Measurements from ENCODE around the gene XCR1. TPM values are rescaled to one million over a fixed set of nuclear protein-coding genes. Genes with fewer than 3 reads are reported as not detected.
"Not testable (repeated sequence)": the region's sequence is repeated elsewhere in the genome, so short reads cannot be mapped to it uniquely, and the experiment has no call there.

Gene XCR1
- total RNA-seq, 1 donor from 2014 or later: not detected

DNA sequence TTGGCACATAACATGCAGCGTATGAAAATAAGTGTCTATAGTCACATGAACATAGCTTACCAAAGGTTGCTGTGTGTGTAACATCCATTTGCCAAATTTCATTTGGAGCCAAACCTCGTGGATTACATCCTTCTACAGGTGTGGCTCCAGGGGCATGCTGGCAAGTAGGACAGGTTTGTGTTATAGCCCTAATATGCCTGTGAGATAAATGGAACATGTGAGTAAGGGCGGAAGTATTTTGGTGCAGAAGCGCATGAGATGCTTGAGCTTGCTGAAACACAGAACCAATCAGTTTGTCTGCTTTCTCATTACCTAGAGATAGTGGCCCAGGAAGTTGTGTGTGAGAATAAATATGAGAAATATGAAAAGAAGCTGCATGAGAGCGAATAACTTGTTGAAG lies 21.8 kb upstream of the XCR1 start:
- intact Hi-C loops (cut with micrococcal nuclease): no loop called here

DNA sequence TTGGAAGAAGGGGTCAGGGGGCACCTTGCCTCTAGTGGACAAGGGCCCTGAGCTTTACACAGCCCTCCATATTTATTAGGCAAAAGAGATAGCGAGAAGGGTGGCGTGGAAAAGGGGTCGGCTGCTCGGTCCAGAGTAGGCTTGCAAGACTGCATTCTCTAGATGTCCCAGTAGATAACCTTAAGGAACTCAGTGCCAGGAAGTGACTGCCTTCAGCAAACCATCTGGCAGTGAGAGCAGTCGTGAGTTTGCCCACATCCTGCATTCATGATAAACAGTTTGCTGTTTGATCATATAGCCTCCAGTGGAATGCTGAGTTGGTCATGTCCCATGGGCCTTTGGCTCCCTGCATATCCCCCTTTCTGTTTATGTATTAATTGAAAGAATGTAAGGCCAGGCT lies 18.9 kb upstream of the XCR1 start:
- intact Hi-C loops (cut with micrococcal nuclease): not testable (repeated sequence)

DNA sequence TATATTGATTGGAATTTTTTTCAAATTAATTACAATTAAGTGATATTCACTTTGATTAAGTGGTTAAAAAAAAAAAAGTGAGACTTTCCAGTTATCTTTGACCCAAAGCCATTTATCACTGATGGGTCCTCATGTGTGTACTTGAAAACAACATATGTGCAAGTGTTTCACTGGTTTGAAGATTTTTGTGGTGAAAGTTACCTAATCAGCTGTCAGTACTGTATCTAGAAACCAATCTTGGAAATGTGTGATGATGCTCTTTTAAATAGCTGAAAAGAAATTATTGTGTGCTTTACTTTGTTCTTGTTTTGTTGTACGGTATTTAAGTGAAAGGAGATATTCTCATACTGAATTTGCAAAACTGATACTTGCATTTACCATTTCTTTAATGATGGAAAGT lies 11.6 kb upstream of the XCR1 start:
- intact Hi-C loops (cut with micrococcal nuclease): no loop called here

DNA sequence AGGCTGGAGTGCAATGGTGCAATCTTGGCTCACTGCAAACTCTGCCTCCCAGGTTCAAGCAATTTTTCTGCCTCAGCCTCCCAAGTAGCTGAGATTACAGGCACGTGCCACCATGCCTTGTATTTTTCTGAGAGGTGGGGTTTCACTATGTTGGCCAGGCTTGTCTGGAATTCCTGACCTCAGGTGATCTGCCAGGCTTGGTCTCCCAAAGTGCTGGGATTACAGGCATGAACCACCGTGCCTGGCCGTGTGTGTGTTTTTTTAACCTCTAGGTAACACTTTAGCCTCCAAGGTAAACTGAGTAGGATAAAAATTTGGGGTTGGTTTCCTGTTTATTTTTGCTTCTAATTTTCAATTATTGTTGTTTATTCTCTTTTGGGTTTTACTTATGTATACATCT lies 10.8 kb upstream of the XCR1 start:
- intact Hi-C loops (cut with micrococcal nuclease): not testable (repeated sequence)

DNA sequence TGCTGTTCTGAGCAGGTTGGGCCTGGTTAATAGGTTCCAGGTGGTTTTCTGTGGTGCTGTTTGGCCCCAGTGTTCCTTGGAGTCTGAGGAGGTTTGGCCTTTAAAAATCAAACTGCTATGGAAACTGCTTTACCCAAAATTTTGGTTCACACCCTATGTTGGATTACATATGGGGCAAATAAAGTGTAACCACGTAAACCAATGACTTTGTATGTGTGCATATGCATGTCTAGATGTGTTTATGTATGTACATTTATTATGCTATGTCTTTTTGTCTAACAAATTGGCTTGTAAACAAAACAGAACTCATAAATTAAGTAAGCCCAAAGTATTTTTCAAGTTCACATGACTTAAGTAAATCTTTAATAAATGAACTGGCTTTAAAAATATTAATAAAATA lies 8.9 kb upstream of the XCR1 start:
- intact Hi-C loops (cut with micrococcal nuclease): no loop called here

DNA sequence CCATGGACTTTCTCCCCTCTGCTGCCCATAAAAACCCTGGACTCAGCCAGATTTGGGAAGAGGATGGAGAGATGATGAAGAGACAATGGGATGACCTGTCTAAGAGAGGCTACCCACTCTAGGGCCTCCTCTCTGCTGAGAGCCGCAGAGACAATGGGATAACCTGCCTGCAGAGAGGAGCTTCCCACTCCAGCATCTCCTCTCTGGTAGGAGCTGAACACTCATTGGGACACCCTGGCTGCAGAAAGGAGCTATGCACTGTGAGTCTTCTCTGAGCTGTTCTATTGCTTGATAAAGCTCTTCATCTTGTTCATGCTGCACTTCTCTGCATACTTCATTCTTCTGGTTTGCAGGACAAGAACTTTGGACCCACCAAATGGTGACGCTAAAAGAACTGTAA lies 4.5 kb upstream of the XCR1 start:
- intact Hi-C loops (cut with micrococcal nuclease): no loop called here

DNA sequence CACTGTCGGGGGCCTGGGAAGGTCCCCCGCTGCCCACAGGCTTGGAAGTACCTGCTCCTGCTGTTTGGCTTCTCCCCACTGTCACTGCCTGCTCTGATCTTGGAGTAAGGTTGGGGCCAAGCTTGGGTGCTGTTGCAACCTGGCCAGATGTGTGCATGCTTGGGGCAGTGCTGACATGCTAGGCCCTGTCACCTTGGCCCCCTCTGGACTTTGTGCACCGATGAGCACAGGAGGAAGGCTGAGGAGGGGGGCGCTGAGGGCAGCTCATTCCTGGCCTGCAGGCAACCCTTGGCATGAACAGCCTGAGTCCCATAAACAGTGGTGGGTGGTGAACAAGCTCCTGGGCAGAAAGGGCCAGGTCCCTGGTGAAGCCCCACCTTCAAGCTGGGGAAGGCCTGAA lies 4.0 kb upstream of the XCR1 start:
- intact Hi-C loops (cut with micrococcal nuclease): no loop called here

DNA sequence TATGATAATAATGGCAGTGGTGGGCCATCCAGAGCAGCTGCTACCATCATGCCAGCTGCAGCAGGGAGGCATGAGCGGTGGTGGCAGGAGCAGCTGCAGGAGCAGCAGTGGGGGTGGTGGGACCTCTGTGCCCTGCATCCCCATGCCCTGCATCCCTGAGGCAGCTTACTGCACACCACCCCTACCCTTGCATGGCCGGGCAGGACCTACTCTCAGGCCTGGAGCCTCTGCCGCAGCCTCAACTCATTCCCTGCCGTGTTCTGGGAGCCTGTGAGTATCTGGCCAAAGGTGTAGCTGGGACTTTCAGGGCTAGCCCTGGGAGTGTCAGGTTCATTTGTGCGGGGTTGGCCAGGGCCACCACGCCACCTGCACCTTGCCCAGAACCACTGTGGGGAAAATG lies 3.3 kb upstream of the XCR1 start:
- intact Hi-C loops (cut with micrococcal nuclease): no loop called here

DNA sequence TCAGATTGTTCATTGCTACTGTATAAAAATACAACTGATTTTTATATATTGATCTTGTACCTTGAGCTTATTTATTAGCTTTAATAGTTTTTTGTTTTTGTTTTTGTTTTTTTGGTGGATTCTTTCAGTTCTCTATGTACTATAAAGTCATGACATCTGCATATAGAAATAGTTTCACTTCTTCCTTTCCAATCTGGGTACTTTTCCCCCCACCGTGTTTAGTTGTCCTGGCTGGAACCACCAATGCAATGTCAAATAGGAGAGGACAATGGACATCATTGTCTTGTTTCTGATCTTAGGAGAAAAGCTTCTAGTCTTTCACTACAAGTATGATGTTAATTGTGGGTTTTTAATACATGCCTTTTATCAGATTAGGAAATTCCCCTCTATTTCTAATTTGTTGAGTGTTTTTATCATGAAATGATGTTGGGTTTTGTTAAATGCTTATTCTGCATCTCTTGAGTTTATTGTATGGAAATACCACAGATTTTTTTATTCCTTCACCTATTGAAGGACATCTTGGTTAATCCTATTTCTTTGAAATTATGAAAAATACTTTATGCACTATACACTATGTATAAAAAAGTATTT lies 2.8 kb upstream of the XCR1 start:
- intact Hi-C loops (cut with micrococcal nuclease): no loop called here

DNA sequence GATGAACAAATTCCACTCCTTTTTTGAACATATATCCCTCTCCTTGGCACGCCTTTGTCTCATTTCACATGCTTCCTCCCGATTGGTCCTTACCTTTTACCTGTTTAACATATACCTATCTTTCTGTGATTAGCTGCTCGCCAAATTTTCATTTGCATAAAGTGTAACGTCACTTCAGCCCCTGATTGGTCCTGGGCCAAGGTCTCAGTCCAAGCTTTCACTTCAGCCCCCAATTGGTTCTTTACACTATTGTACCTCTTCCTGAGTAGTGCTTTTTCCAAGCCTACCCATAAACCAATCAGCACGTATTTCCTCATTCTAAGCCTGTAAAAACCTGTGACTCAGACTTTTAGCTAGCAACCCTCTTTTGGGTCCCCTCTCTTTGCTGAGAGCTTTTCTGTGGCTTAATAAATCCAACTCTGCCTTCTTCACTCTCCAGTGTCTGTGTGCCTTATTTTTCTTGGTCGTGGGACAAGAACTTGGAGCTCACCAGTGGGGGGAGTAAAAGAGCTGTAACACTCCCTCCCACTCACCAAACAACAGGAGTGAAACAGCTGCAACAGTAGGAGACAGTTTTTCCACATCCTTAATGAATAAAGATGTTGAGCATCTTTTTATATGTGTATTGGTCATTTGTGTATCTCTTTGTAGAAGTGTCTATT lies 584 bp upstream of the XCR1 start:
- intact Hi-C loops (cut with micrococcal nuclease): no loop called here

DNA sequence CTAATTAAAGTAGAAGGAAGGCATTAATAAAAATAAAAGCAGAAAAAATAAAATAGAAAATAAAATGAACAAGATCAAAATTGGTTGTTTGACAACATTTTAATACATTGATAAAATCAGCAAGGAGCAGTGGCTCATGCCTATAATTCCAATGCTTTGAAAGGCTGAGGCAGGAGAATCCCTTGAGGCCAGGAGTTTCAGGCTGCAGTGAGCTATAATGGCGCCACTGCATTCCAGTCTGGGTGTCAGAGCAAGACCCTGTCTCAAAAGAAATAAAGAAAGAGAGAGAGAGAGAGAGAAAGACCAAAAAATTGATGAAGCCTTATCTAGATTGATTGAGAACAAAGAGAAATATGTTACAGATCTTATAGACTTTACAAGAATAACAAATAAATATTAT lies 2.1 kb downstream of the XCR1 start:
- intact Hi-C loops (cut with micrococcal nuclease): no loop called here

DNA sequence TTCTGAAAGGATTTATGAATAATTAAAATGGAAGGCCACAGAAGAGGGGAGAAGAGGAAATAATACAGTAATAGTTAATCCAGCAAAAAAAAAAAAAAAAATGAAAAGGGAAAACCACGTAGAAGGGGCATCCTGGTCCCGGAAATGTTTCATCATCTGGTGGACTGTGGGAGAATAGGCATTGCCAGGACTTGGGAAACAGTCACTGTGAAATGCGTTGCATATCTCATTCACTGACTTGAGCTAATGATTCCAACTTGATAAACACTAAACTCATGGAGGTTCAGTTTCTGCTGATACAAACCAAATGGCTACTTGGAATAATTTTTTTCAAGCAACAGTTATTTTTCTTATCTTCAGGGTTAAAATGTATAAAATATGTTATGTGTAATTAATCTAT lies 3.2 kb downstream of the XCR1 start:
- intact Hi-C loops (cut with micrococcal nuclease): no loop called here

DNA sequence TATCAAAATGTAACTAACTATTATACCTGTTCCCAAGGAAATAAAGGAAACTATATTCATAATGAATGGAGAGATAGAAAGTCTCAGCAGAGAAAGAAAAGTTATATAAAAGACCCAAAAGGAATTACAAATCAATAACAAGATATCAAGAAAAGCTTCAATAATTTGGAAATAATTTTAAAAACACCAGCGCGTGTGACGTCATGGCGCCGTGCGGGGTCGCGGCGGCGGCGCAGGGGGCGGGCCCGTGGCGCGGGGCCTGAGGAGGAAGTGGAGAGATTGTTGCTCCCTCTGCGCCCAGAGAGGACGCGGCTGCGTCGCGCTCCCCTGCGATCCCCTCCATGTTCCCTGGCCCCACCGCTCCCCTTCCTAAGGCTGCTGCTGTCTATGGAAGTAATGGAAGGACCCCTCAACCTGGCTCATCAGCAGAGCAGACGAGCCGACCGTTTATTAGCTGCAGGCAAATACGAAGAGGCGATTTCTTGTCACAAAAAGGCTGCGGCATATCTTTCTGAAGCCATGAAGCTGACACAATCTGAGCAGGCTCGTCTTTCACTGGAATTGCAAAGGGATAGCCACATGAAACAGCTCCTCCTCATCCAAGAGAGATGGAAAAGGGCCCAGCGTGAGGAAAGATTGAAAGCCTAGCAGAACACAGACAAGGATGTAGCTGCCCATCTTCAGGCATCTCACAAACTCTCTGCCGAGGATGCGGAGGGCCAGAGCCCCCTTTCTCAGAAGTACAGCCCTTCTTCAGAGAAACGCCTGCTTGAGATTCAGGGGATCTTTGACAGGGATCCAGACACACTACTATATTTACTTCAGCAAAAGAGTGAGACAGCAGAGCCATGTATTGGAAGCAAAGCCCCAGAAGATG lies 4.1 kb downstream of the XCR1 start:
- intact Hi-C loops (cut with micrococcal nuclease): no loop called here

DNA sequence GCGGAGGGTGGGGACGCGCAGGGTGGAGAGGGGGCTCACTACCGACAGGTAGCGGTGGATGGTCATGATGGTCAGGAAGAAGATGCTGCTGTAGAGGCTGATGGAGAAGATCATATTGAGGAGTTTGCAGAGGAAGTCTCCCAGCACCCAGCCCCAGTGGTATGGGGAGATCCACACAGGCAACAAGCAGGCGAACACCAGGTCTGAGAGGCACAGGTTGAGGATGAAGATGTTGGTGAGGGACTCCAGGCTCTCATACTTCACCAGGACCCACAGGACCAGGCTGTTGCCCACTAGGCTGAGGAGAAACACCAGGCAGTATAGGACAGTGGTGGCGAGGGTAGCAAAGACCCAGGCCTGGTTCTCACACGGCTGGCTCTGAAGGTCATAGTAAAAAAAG lies 5.8 kb downstream of the XCR1 start:
- intact Hi-C loops (cut with micrococcal nuclease): no loop called here

DNA sequence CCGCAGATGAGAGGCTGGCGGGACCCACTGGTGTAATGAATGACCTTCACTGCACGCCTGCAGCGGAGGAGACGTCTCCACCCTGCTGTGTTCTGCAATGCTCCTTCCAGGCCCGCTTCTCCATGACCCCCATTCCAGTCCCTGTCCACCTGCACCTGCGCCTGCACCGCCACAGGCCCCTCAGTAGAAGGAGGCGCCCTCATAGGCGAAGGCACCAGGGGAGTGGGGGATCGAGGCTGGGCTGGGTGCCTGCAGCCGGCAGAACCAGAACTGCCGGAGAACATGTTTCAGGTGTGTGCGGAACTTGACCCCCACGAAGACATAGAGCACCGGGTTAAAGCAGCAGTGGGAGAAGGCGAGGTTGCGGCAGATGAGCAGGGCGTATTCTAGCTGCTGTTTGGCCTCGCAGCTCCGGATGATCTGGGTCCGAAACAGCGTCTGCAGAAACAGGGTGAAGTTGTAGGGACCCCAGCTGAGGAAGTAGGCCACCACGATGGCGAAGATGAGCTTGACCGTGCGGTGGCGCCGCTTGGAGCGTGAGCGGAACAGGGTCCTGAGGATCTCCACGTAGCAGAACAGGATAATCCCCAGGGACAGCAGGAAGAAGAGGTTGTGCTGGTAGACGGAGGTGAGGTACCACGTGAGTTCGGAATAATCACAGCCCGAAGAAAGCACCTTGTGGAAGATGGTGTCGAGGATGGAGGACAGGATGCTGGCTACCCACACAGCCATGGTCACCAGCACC lies 6.3 kb downstream of the XCR1 start:
- intact Hi-C loops (cut with micrococcal nuclease): no loop called here

DNA sequence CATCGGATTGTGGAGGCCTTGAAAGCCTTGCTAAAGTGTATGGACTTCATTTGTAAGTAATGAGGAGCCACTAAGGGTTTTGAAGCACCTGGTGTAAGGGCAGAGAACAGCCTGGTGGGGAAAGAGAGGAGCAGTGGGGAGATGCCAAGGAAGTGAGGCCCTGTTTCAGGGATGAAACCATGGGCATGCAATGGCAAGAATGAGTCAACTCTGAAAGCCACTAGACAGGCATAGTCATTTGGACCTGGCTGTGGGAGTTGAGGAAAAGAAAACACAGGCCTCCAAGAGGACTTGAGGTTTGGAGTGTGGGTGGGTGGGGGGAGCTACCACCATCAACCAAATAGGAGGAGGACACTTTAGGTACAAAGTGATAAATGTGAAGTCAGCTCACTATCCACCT lies 7.6 kb downstream of the XCR1 start:
- intact Hi-C loops (cut with micrococcal nuclease): no loop called here

DNA sequence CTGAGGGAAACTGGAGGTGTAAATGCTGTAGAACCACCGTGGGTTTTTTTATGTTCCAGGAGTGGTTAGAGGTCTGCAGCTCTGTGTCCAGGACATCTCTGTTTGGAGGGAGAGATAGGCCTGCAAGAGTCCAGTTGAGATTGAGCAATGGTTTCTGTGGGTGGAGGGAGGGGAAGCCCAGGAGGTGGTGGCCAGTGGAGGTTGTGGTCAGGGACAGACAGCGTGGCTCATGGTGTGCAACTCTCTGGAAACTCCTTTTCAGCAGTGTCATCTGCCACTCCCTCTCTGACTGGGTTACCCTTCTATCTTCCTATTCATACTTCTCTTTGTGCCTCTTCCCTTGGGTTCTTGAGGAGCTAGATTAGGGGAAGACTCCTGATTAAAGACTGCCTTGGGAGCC lies 9.6 kb downstream of the XCR1 start:
- intact Hi-C loops (cut with micrococcal nuclease): no loop called here

DNA sequence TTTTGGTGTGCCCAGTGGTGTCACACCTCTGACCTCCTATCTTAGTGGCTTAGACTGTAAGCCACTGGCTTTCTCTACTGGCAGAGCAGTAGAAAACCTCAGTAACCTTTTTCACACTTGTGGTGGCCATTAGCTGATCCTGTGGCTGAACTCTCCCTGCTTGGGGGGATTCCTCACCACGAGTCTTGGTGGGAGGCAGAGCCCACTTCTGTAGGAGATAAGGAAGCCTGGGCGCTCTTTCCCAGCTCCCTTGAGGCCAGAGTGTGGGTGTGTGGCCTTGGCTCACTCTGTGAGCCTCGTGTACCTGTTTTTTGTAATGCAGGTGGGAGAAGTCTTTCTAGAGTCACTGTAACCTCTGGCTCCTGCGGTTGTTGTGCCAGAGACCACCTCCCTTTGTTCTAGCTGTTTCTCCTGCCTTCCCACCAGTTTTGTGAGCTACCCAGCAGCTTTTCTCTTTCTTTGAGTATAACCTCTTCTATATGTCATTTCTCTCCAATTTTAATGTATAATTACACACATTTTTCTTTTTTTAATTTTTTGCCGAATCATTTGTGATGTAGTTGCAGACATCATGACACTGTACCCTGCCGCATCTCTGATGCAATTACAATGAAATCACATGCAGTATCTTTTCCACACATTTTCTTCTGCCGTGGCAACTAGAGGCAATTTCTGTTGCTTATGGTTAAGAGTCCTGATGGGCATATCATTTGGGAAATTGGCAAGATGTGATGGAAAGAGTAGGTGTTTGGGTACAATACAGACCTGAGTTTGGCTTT lies 13.8 kb downstream of the XCR1 start:
- intact Hi-C loops (cut with micrococcal nuclease): no loop called here

DNA sequence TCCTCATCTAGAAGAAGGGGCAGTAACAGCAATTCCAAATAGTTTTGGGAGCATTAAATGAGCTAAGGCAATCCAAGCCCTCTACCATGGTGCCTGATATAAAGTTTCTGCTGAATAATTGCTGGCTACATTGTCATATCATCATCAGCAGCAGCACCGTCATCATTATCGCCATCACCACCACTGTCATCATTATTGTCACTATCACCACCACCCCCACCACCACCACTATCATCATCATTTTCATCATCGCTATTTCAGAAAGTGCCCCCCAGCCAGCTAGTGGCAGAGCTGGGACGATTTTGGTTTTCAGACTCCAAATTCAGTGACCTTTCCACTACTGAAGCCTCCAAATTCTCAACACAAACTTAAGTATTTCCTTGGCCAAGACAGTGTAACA lies 15.0 kb downstream of the XCR1 start:
- intact Hi-C loops (cut with micrococcal nuclease): no loop called here

DNA sequence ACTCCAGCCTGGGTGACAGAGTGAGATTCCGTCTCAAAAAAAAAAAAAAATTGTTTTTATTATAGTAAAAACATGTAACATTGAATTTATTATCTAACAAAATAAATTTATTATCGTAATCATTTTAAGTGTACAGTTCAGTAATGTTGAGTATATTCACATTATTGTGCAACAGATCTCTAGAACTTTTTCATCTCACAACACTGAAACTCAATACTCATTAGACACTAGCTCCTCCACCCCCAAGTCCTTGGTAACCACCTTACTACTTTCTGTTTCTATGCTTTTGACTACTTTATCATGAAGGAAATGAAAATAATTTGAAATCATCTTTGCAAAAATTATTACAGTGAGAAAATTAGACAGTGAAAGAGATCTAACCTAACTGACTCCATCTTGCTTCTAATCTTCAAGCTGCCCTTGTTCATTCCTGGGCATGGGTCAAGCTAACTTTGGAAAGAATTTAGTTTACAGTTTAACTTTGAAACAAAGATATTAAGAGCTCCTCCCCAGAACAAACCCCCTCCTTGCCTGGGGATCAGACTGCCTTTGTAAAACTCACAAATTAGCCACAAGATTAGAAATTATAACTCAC lies 16.7 kb downstream of the XCR1 start:
- intact Hi-C loops (cut with micrococcal nuclease): no loop called here

DNA sequence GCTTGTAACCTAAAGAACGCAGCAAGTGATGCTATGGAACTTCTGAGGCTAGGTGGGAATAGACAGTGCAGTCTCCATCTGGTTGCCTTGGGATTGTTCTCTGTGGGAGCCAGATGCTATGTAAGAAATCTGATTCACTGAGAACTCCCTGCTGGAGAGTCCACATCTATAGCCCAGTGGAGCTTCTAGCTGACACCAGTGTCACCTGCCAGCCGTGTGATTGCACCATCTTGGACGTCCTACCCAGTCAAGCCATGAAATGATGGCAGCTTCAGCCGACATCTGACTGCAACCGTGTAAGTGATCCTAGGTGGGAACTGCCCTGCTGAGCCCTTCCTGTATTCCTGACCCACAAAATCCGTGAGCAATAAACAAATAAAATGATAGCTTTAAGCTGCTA lies 19.2 kb downstream of the XCR1 start:
- intact Hi-C loops (cut with micrococcal nuclease): no loop called here
